ENCODE data around the gene FGD4. TPM values are rescaled to one million over a fixed set of nuclear protein-coding genes. Genes with fewer than 3 reads are reported as not detected.

Gene FGD4
- total RNA-seq, 1 donor from 2014 or later = 17.2 TPM

DNA sequence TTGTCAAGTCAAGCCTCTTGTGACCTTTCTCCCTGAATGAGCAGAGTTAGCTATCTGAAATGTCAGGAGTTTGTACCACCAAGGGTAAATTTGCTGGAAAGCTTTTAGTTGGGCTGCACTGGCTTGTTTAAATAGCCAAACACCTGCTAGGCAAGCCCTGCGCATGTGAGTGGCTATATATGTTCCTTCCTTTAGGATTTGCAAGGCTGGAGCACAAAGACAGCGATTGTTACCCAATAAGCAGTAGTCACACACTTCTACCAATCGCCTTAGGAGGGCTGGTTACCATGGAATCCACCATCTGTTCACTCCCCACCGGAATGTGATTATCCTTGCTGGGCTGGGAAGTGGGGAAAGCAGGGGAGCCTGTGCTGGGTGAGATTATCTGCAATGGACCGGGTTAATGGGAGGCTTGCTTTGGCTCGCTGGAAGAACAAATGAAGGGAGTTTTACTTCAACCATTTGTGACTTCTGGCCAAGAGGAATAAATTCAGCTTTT lies 102.5 kb downstream of the FGD4 start:
- Mint-ChIP-seq H3K36me3 (ENCODE audit: low read depth, unreplicated experiment) (no peaks in the 10 kb centered on the region), H3K9me3 (ENCODE audit: unreplicated experiment) (no peaks in the 10 kb centered on the region), H3K27me3 (ENCODE audit: unreplicated experiment) (peaks cover 6% of the 10 kb centered on the region), H3K27ac (ENCODE audit: unreplicated experiment) (peak overlapping the region; percentile 96), H3K4me1 (ENCODE audit: unreplicated experiment) (peaks cover 47% of the 10 kb centered on the region), H3K4me3 (ENCODE audit: unreplicated experiment) (peak overlapping the region; percentile 74)
- TF ChIP-seq, protein P1, sequence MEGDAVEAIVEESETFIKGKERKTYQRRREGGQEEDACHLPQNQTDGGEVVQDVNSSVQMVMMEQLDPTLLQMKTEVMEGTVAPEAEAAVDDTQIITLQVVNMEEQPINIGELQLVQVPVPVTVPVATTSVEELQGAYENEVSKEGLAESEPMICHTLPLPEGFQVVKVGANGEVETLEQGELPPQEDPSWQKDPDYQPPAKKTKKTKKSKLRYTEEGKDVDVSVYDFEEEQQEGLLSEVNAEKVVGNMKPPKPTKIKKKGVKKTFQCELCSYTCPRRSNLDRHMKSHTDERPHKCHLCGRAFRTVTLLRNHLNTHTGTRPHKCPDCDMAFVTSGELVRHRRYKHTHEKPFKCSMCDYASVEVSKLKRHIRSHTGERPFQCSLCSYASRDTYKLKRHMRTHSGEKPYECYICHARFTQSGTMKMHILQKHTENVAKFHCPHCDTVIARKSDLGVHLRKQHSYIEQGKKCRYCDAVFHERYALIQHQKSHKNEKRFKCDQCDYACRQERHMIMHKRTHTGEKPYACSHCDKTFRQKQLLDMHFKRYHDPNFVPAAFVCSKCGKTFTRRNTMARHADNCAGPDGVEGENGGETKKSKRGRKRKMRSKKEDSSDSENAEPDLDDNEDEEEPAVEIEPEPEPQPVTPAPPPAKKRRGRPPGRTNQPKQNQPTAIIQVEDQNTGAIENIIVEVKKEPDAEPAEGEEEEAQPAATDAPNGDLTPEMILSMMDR (IDR thresholded peaks at IDR 0.05; ENCODE audit: unreplicated experiment) = no peak
- DNase-seq (ENCODE audit: low spot score) = peak; percentile 70

DNA sequence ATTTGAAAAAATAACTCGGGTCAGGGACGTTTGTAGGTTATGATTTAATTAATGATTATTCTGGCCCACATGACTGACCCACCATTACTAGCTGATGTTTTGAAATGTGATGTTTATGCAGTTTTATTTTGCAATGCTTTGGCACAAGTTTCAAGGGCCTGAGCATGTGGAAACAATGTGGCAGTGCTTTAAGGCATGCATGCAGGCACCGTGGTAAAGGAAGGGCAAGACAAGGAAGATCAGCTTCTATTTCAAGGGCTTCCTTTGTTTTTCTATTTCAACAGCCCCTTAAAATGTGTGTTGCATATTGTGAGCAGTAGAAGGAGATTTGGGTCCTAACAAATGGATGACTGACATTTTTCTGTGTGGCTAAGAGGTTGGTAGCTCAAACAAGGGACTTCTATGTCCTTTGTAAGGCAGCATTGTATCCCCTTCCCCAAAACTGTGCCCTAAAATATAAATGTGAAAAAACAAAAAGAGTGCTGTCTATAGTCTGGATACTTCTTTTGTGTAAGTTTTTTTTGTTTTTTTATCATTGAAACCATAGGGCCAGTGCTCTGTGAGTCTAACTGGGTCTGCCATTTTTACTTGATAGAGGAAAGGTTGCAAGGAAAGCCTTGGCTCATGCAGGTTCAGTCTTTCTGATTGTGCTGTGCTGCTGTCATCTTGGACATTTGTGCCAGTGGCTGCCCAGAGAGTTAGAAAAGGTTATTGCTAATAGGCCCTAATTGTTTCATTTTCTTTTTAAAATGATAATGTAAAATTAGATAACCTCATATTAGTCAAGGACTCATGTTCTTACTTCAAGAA lies 103.5 kb downstream of the FGD4 start:
- Mint-ChIP-seq H3K27me3 (ENCODE audit: unreplicated experiment) (peaks cover 6% of the 10 kb centered on the region), H3K4me3 (ENCODE audit: unreplicated experiment) (peak overlapping the region; percentile 74), H3K27ac (ENCODE audit: unreplicated experiment) (peak overlapping the region; percentile 96), H3K4me1 (ENCODE audit: unreplicated experiment) (peaks cover 56% of the 10 kb centered on the region), H3K36me3 (ENCODE audit: low read depth, unreplicated experiment) (no peaks in the 10 kb centered on the region), H3K9me3 (ENCODE audit: unreplicated experiment) (no peaks in the 10 kb centered on the region)
- no peak for DNase-seq (ENCODE audit: low spot score)
- TF ChIP-seq, protein P1 (IDR thresholded peaks at IDR 0.05; ENCODE audit: unreplicated experiment) = no peak

DNA sequence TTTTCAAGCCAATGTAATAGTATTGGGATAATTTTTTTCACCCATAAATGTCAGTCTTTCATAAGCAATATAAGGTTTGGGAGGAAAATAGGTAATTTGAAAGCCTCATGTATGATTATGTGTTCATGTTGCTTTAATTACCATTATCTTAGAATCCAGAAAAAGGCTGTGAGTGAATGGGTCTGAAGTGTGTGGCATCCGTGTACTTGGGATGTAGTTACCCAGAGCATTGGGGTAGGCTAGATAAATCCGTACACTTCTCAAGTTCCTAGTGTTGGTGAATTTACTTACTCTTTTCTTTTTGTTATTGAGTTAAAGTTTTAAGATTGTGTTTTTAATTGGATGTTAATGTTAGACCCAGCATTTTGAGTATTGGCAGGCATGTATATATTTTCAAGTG lies 104.4 kb downstream of the FGD4 start:
- TF ChIP-seq, protein P1 (IDR thresholded peaks at IDR 0.05; ENCODE audit: unreplicated experiment) = no peak
- no peak for DNase-seq (ENCODE audit: low spot score)
- H3K4me1 Mint-ChIP-seq (ENCODE audit: unreplicated experiment) = peaks cover 61% of the 10 kb centered on the region
- peak overlapping the region; percentile 51 for H3K4me3 Mint-ChIP-seq (ENCODE audit: unreplicated experiment)
- no peaks in the 10 kb centered on the region for H3K9me3 Mint-ChIP-seq (ENCODE audit: unreplicated experiment)
- H3K27me3 Mint-ChIP-seq (ENCODE audit: unreplicated experiment) = peaks cover 6% of the 10 kb centered on the region
- H3K36me3 Mint-ChIP-seq (ENCODE audit: low read depth, unreplicated experiment) = no peaks in the 10 kb centered on the region
- H3K27ac Mint-ChIP-seq (ENCODE audit: unreplicated experiment) = no peak overlapping the region

DNA sequence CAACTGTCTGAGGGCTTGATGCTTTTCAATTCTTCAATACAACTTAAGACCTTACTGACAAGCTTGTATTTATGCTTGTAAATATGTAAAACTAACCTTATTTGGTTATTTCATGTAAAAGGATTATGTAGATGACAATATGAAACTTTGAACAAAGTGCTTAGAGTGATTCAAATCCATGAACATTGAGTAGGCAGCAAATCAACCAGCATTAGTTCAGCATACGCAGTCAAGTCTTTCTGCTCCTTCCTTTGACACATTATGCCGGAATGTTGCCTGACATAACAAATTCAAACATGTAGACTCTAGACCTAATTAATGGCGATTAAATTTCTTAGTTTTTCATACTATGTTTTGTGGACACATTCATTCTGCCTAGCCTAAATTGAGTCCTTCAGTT lies 105.2 kb downstream of the FGD4 start:
- TF ChIP-seq, protein P1 (IDR thresholded peaks at IDR 0.05; ENCODE audit: unreplicated experiment) = no peak
- Mint-ChIP-seq H3K36me3 (ENCODE audit: low read depth, unreplicated experiment) (no peaks in the 10 kb centered on the region), H3K4me3 (ENCODE audit: unreplicated experiment) (no peak overlapping the region), H3K9me3 (ENCODE audit: unreplicated experiment) (no peaks in the 10 kb centered on the region), H3K27me3 (ENCODE audit: unreplicated experiment) (peaks cover 5% of the 10 kb centered on the region), H3K27ac (ENCODE audit: unreplicated experiment) (no peak overlapping the region), H3K4me1 (ENCODE audit: unreplicated experiment) (peaks cover 61% of the 10 kb centered on the region)
- no peak for DNase-seq (ENCODE audit: low spot score)
